AG04450 (cell line): Measurements from ENCODE around the gene ARHGAP42. TPM values are rescaled to one million over a fixed set of nuclear protein-coding genes. Genes with fewer than 3 reads are reported as not detected.

Source experiments
- CTCF ChIA-PET: fragments of 300-600, 350-600 bp; formaldehyde crosslinking; extraction: SDS; loops from one replicate; lab custom pipeline; 2022; ENCODE audit warnings: antibody characterized with exemption, inconsistent platforms; lab: Charles Lee
- POLR2A ChIA-PET: fragments of 350-600 bp; formaldehyde crosslinking; extraction: SDS; loops from one replicate; lab custom pipeline; 2021; ENCODE audit warnings: antibody characterized with exemption, inconsistent platforms; lab: Yijun Ruan, JAX
- DNase-seq: peaks from one replicate; pipeline ENCODE4 v3.0.0-alpha.2; 2011; ENCODE audit warnings: low read depth, low spot score
- H3K27ac ChIP-seq: one replicate; pipeline ENCODE4 v1.5.1; 2012; ENCODE audit warnings: low read depth, low read length, control low read depth
- H3K27me3 ChIP-seq: one replicate; pipeline ENCODE4 v1.6.0; 2012; ENCODE audit warnings: low read length; ENCODE audit not compliant: control insufficient read depth, insufficient read depth
- H3K4me3 ChIP-seq: 2 replicates; pipeline ENCODE4 v1.5.1; 2011; ENCODE audit warnings: mild to moderate bottlenecking, low read depth, low read length, control low read depth
- H3K9me3 ChIP-seq: 2 replicates; pipeline ENCODE4 v1.5.1; 2012; ENCODE audit warnings: low read length; ENCODE audit not compliant: control insufficient read depth, insufficient read depth
- CTCF ChIP-seq: IDR thresholded peaks from 2 replicates; pipeline ENCODE4 v1.5.1; 2011; ENCODE audit warnings: low read depth, low read length, control low read depth, inconsistent platforms
- polyA plus RNA-seq: library from polyadenylated mRNA; depleted of rRNA; stranded (reverse); fragments of >200 nt; gene quantifications from 2 replicates; pipeline ENCODE4 v1.2.3, GENCODE V29; 2011

ARHGAP42 gene
- polyA plus RNA-seq, 1 experiment: 9.0 TPM

- POLR2A ChIA-PET: no interaction called here
- Histone ChIP-seq H3K27me3 (no peaks in the 10 kb centered on the region), H3K9me3 (no peaks in the 10 kb centered on the region), H3K27ac (no peak overlapping the region), H3K4me3 (no peak overlapping the region)
- TF ChIP-seq CTCF: peak; percentile 59
- no peak for DNase-seq
- CTCF ChIA-PET: interaction anchor here (0.6 to 7.1 kb wide), 20 partner anchors 9 to 352 kb away, joined by 3 to 147 read pairs (median 4); no protein-coding TSS in a partner anchor
Measured at GRCh38 chr11:100930185-100930778, 243.2 kb downstream of the ARHGAP42 start.

- CTCF ChIA-PET: interaction anchor here (1.0 to 7.1 kb wide), 10 partner anchors 8 to 354 kb away, joined by 3 to 147 read pairs (median 4); no protein-coding TSS in a partner anchor
- Histone ChIP-seq H3K4me3 (no peak overlapping the region), H3K27me3 (no peaks in the 10 kb centered on the region), H3K9me3 (no peaks in the 10 kb centered on the region), H3K27ac (no peak overlapping the region)
- DNase-seq: no peak
- TF ChIP-seq CTCF: peak; percentile 57
- POLR2A ChIA-PET: no interaction called here
Measured at GRCh38 chr11:100932474-100933100, 245.5 kb downstream of the ARHGAP42 start.

- ChIA-PET POLR2A (no interaction called here), CTCF (interaction anchor here (0.9 to 4.5 kb wide), 2 partner anchors 255 to 359 kb away, joined by 3 to 29 read pairs; no protein-coding TSS in a partner anchor)
- TF ChIP-seq CTCF: no peak
- Histone ChIP-seq H3K27me3 (no peaks in the 10 kb centered on the region), H3K4me3 (no peak overlapping the region), H3K9me3 (no peaks in the 10 kb centered on the region), H3K27ac (no peak overlapping the region)
- no peak for DNase-seq
Measured at GRCh38 chr11:100936781-100937180, 249.7 kb downstream of the ARHGAP42 start.

- no peak overlapping the region for H3K27ac ChIP-seq
- no peaks in the 10 kb centered on the region for H3K27me3 ChIP-seq
- no peak overlapping the region for H3K4me3 ChIP-seq
- CTCF ChIA-PET: interaction anchor here (1.5 to 4.5 kb wide), 3 partner anchors 9 to 362 kb away, joined by 4 to 29 read pairs (median 8); no protein-coding TSS in a partner anchor
- DNase-seq: no peak
- no peak for TF ChIP-seq CTCF
- POLR2A ChIA-PET: no interaction called here
- H3K9me3 ChIP-seq: no peaks in the 10 kb centered on the region
Measured at GRCh38 chr11:100939571-100939970, 252.5 kb downstream of the ARHGAP42 start.

GRCh38 chr11:100940111-100940510 lies 253.0 kb downstream of the ARHGAP42 start:
- no peak for DNase-seq
- no peak overlapping the region for H3K4me3 ChIP-seq
- H3K27me3 ChIP-seq: no peaks in the 10 kb centered on the region
- POLR2A ChIA-PET: no interaction called here
- CTCF ChIA-PET: interaction anchor here (1.5 to 4.5 kb wide), 3 partner anchors 10 to 362 kb away, joined by 4 to 29 read pairs (median 8); no protein-coding TSS in a partner anchor
- no peaks in the 10 kb centered on the region for H3K9me3 ChIP-seq
- TF ChIP-seq CTCF: no peak
- no peak overlapping the region for H3K27ac ChIP-seq
